Uterus (tissue), 4 donors: ENCODE measurements around the gene ZNF738. TPM values are rescaled to one million over a fixed set of nuclear protein-coding genes. Genes with fewer than 3 reads are reported as not detected.
A peak's percentile ranks its signal among the peaks of the same experiment; 100 is the strongest.
"Not testable (repeated sequence)": the region's sequence is repeated elsewhere in the genome, so short reads cannot be mapped to it uniquely, and the experiment has no call there.

Experiments
- DNase-seq, 2 donors: peaks; one replicate each; pipeline ENCODE4 v3.0.0-alpha.2; 2019 to 2020
- H3K27ac ChIP-seq, 2 donors: fragments of 200-600 bp; sonication (generic); 1 replicate in 1 of 2; 2 replicates in 1 of 2; pipeline ENCODE4 v1.5.1; 2016 to 2018
- H3K27me3 ChIP-seq, 2 donors: fragments of 200-600 bp; sonication (generic); one replicate each; pipeline ENCODE4 v1.5.1; 2018 to 2019; ENCODE audit warnings: control low read depth in 1 of 2
- H3K36me3 ChIP-seq, 2 donors: fragments of 200-600 bp; sonication (generic); one replicate each; pipeline ENCODE4 v1.5.1; 2019; ENCODE audit warnings: control low read depth in 1 of 2
- H3K4me1 ChIP-seq, 2 donors: fragments of 200-600 bp; sonication (generic); one replicate each; pipeline ENCODE4 v1.5.1; 2018 to 2019; ENCODE audit warnings: control low read depth in 1 of 2
- H3K4me3 ChIP-seq, 2 donors: fragments of 200-600 bp; sonication (generic); 1 replicate in 1 of 2; 2 replicates in 1 of 2; pipeline ENCODE4 v1.5.1; 2018 to 2019; ENCODE audit warnings: mild to moderate bottlenecking in 1 of 2
- H3K9me3 ChIP-seq, 2 donors: fragments of 200-600 bp; sonication (generic); one replicate each; pipeline ENCODE4 v1.5.1; 2019; ENCODE audit warnings: control low read depth in 1 of 2
- POLR2A ChIP-seq, 2 donors: fragments of 450-650 bp; IDR thresholded peaks; one replicate each; pipeline ENCODE4 v1.6.1; 2016; ENCODE audit warnings: antibody characterized with exemption in 2 of 2, mild to moderate bottlenecking in 1 of 2, moderate library complexity in 1 of 2
- intact Hi-C: fragments of 100-400 bp; cut with DNase I; formaldehyde crosslinking; loops from one replicate; pipeline ENCODE4 v1.15.1; 2023; ENCODE audit warnings: low total_unique reads
- total RNA-seq, 4 donors: library from RNA; depleted of rRNA in 3 of 4; stranded (reverse); fragments of >200 nt in 3 of 4; gene quantifications; one replicate each; pipeline versions ENCODE4 v1.1.0 to v1.2.4, GENCODE V29; 2014 to 2023
- TF ChIP-seq, protein P1 (sequence below), 4 experiments: fragments of 200-600 bp in 2 of 4; fragments of 450-650 bp in 2 of 4; sonication (generic) in 2 of 4; IDR thresholded peaks; one replicate each; pipeline ENCODE4 v1.5.1; 2016 to 2019; ENCODE audit warnings: antibody characterized with exemption in 4 of 4, mild to moderate bottlenecking in 2 of 4, moderate library complexity in 1 of 4
- donor health status: DM: yes; HTN: yes; CAD: no.

Gene ZNF738
- 10 to 100 TPM in 1 of 4 donors, 1 to 10 TPM in 1, under 1 TPM in 2; 0.59 to 48.8 (median 3.3) TPM for total RNA-seq

DNA sequence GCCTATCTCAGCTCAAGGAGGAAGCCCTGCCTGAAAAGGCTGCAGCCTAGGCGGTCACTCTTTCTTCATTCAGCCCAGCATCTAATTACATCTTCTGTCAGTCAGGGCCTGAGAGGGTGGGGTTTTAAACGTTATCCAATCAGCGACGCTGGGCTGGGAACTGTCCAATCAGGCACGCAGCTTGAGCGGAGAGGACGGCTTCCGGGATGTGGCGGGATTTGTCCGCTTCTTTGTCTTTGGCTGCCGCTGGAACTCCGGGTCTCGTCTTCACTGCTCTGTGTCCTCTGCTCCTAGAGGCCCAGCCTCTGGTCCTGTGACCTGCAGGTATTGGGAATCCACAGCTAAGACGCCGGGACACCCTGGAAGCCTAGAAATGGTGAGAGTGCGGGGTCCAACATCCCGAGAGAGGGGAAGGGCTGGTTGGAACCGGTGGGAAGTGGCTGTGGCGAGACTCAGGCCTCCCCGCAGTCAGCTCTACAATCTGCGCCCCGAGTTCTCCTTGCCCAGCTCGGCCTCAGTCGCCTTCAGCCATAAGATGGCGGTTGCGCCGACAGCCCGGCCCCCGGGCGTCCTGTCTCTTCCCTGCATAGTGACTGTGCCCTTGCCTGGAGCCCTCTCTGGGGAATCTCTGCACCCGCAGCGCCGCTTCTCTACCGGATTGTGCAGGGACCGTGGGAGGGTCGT, at the start of gene ZNF738:
Gene ZNF738 (plus strand): TSS at position 233 of the 684 bp plus-strand sequence. CDS start 141 bp downstream, at position 374.
- no peaks in the 10 kb centered on the region for H3K36me3 ChIP-seq
- no peaks in the 10 kb centered on the region for H3K27me3 ChIP-seq
- TF ChIP-seq POLR2A (IDR thresholded peaks at IDR 0.05), result peak; percentile 31 to 67
- TF ChIP-seq, protein P1, sequence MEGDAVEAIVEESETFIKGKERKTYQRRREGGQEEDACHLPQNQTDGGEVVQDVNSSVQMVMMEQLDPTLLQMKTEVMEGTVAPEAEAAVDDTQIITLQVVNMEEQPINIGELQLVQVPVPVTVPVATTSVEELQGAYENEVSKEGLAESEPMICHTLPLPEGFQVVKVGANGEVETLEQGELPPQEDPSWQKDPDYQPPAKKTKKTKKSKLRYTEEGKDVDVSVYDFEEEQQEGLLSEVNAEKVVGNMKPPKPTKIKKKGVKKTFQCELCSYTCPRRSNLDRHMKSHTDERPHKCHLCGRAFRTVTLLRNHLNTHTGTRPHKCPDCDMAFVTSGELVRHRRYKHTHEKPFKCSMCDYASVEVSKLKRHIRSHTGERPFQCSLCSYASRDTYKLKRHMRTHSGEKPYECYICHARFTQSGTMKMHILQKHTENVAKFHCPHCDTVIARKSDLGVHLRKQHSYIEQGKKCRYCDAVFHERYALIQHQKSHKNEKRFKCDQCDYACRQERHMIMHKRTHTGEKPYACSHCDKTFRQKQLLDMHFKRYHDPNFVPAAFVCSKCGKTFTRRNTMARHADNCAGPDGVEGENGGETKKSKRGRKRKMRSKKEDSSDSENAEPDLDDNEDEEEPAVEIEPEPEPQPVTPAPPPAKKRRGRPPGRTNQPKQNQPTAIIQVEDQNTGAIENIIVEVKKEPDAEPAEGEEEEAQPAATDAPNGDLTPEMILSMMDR (IDR thresholded peaks at IDR 0.05), result peak in 1 of 4 experiments; percentile 2
- no peaks in the 10 kb centered on the region for H3K9me3 ChIP-seq
- peak within 1 kb of the TSS; percentile 70 to 94 for H3K4me3 ChIP-seq
- H3K27ac ChIP-seq, result peak within 1 kb of the TSS; percentile 73 to 80
- intact Hi-C loops, result loop anchor here (2.0 kb wide), 1 partner anchor 30 kb away; the partner anchor contains the start of gene ZNF708
- no peaks in the 10 kb centered on the region for H3K4me1 ChIP-seq
- DNase-seq, result peak; percentile 92 to 93

- H3K36me3 ChIP-seq, DNase-seq, H3K27me3 ChIP-seq, H3K27ac ChIP-seq, H3K4me1 ChIP-seq, H3K9me3 ChIP-seq, H3K4me3 ChIP-seq, intact Hi-C loops: not testable (repeated sequence)
These were observed 46.0 kb upstream of the ZNF738 start for GRCh38 chr19:21312807-21313206.

GRCh38 chr19:21314676-21315075, 44.1 kb upstream of the ZNF738 start:
- no peaks in the 10 kb centered on the region for H3K27me3 ChIP-seq
- peak in 1 of 2 donors; percentile 51 for DNase-seq
- H3K4me3 ChIP-seq, result no peak overlapping the region
- H3K36me3 ChIP-seq, result no peaks in the 10 kb centered on the region
- intact Hi-C loops, result no loop called here
- H3K4me1 ChIP-seq, result peaks cover 0 to 4% of the 10 kb centered on the region in 2 donors
- H3K9me3 ChIP-seq, result no peaks in the 10 kb centered on the region
- no peak for TF ChIP-seq POLR2A (IDR thresholded peaks at IDR 0.05)
- TF ChIP-seq, protein P1 (IDR thresholded peaks at IDR 0.05), result no peak
- peak overlapping the region; percentile 43 to 49 for H3K27ac ChIP-seq

DNA sequence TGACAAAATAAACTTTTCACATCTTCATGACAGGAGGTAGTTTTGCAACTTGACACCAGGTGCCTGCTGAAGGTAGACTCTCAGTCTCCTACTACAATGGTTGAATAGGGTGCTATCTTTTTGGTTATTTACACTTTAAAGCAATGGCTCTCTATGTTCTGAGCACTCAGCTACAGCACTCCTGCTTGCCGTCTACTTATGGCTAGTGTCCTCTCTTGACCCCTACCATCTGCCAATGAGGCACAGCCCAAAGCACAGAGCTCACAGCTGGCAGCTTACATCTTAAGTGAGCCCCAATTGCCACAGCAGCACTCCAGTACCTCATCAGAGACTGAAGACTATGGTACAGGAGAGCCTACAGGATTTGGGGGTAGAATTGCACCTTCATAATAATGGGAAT, 41.0 kb upstream of the ZNF738 start:
- no peak for TF ChIP-seq POLR2A (IDR thresholded peaks at IDR 0.05)
- TF ChIP-seq, protein P1 (IDR thresholded peaks at IDR 0.05), result no peak

GRCh38 chr19:21321134-21321533, 37.7 kb upstream of the ZNF738 start:
- Histone ChIP-seq H3K27ac (no peak overlapping the region), H3K4me1 (no peaks in the 10 kb centered on the region), H3K4me3 (no peak overlapping the region), H3K36me3 (no peaks in the 10 kb centered on the region), H3K9me3 (no peaks in the 10 kb centered on the region), H3K27me3 (no peaks in the 10 kb centered on the region)
- TF ChIP-seq, protein P1 (IDR thresholded peaks at IDR 0.05), result no peak
- TF ChIP-seq POLR2A (IDR thresholded peaks at IDR 0.05), result no peak
- DNase-seq, result no peak
- intact Hi-C loops, result no loop called here

More for the DNA sequence above, 41.0 kb upstream of the ZNF738 start:
- no peaks in the 10 kb centered on the region for H3K36me3 ChIP-seq
- no peaks in the 10 kb centered on the region for H3K27me3 ChIP-seq
- no peaks in the 10 kb centered on the region for H3K9me3 ChIP-seq
- no peak overlapping the region for H3K4me3 ChIP-seq
- H3K27ac ChIP-seq, result no peak overlapping the region
- peaks cover 0 to 4% of the 10 kb centered on the region in 2 donors for H3K4me1 ChIP-seq
- intact Hi-C loops, result no loop called here
- DNase-seq, result no peak
